Stimulated activated naive CD8-positive, alpha-beta T cell treated with anti-CD3 and anti-CD28 coated beads, Interleukin-15, Interleukin-2, amounts not matched to agents 100 ng/mL and 50 ng/mL, for 24 hours (primary cell): ENCODE data around the gene DHFR.

Source experiments
- H3K27ac Mint-ChIP-seq: one replicate; pipeline ENCODE4 v1.8.0; 2021; ENCODE audit warnings: mild to moderate bottlenecking, mixed read lengths
- H3K27me3 Mint-ChIP-seq: one replicate; pipeline ENCODE4 v1.8.0; 2021; ENCODE audit warnings: mixed read lengths
- H3K36me3 Mint-ChIP-seq: one replicate; pipeline ENCODE4 v1.8.0; 2021; ENCODE audit warnings: low read depth, mixed read lengths
- H3K4me1 Mint-ChIP-seq: one replicate; pipeline ENCODE4 v1.8.0; 2021; ENCODE audit warnings: low read depth, mixed read lengths
- H3K4me3 Mint-ChIP-seq: one replicate; pipeline ENCODE4 v1.8.0; 2021; ENCODE audit warnings: mild to moderate bottlenecking, mixed read lengths
- H3K9me3 Mint-ChIP-seq: one replicate; pipeline ENCODE4 v1.8.0; 2021; ENCODE audit warnings: mixed read lengths

The DHFR gene

GRCh38 chr5:80631278-80632259, 23.2 kb downstream of the DHFR start:
- Mint-ChIP-seq H3K27me3 (no peaks in the 10 kb centered on the region), H3K9me3 (no peaks in the 10 kb centered on the region), H3K4me3 (no peak overlapping the region), H3K27ac (no peak overlapping the region), H3K36me3 (peaks cover 68% of the 10 kb centered on the region), H3K4me1 (peaks cover 11% of the 10 kb centered on the region)

GRCh38 chr5:80629281-80629680, 25.5 kb downstream of the DHFR start:
- Mint-ChIP-seq H3K27ac (no peak overlapping the region), H3K4me1 (peaks cover 7% of the 10 kb centered on the region), H3K36me3 (peaks cover 52% of the 10 kb centered on the region), H3K4me3 (no peak overlapping the region), H3K9me3 (no peaks in the 10 kb centered on the region), H3K27me3 (no peaks in the 10 kb centered on the region)

- Mint-ChIP-seq H3K9me3 (no peaks in the 10 kb centered on the region), H3K36me3 (peaks cover 33% of the 10 kb centered on the region), H3K27me3 (no peaks in the 10 kb centered on the region), H3K4me1 (no peaks in the 10 kb centered on the region), H3K27ac (no peak overlapping the region), H3K4me3 (no peak overlapping the region)
These were observed 29.6 kb downstream of the DHFR start for GRCh38 chr5:80625230-80625629.

GRCh38 chr5:80623999-80624398, 30.8 kb downstream of the DHFR start:
- Mint-ChIP-seq H3K27ac (no peak overlapping the region), H3K36me3 (peaks cover 25% of the 10 kb centered on the region), H3K27me3 (no peaks in the 10 kb centered on the region), H3K4me1 (no peaks in the 10 kb centered on the region), H3K9me3 (no peaks in the 10 kb centered on the region), H3K4me3 (no peak overlapping the region)

GRCh38 chr5:80622756-80623155, 32.0 kb downstream of the DHFR start:
- no peaks in the 10 kb centered on the region for H3K27me3 Mint-ChIP-seq
- peaks cover 29% of the 10 kb centered on the region for H3K36me3 Mint-ChIP-seq
- no peak overlapping the region for H3K27ac Mint-ChIP-seq
- H3K9me3 Mint-ChIP-seq: no peaks in the 10 kb centered on the region
- no peaks in the 10 kb centered on the region for H3K4me1 Mint-ChIP-seq
- H3K4me3 Mint-ChIP-seq: no peak overlapping the region

- no peaks in the 10 kb centered on the region for H3K9me3 Mint-ChIP-seq
- H3K4me3 Mint-ChIP-seq: no peak overlapping the region
- H3K27me3 Mint-ChIP-seq: no peaks in the 10 kb centered on the region
- no peaks in the 10 kb centered on the region for H3K4me1 Mint-ChIP-seq
- no peak overlapping the region for H3K27ac Mint-ChIP-seq
- peaks cover 27% of the 10 kb centered on the region for H3K36me3 Mint-ChIP-seq
These were observed 34.6 kb downstream of the DHFR start for GRCh38 chr5:80620211-80620610.

- H3K4me3 Mint-ChIP-seq: no peak overlapping the region
- no peak overlapping the region for H3K27ac Mint-ChIP-seq
- no peaks in the 10 kb centered on the region for H3K9me3 Mint-ChIP-seq
- peaks cover 27% of the 10 kb centered on the region for H3K36me3 Mint-ChIP-seq
- H3K4me1 Mint-ChIP-seq: no peaks in the 10 kb centered on the region
- no peaks in the 10 kb centered on the region for H3K27me3 Mint-ChIP-seq
These were observed 35.7 kb downstream of the DHFR start for GRCh38 chr5:80619086-80619485.

- Mint-ChIP-seq H3K9me3 (no peaks in the 10 kb centered on the region), H3K4me1 (no peaks in the 10 kb centered on the region), H3K27me3 (no peaks in the 10 kb centered on the region), H3K4me3 (no peak overlapping the region), H3K27ac (no peak overlapping the region), H3K36me3 (peaks cover 27% of the 10 kb centered on the region)
These were observed 36.3 kb downstream of the DHFR start for GRCh38 chr5:80618438-80618837.

- Mint-ChIP-seq H3K4me3 (no peak overlapping the region), H3K4me1 (no peaks in the 10 kb centered on the region), H3K27ac (no peak overlapping the region), H3K36me3 (peaks cover 14% of the 10 kb centered on the region), H3K27me3 (no peaks in the 10 kb centered on the region), H3K9me3 (peaks cover 4% of the 10 kb centered on the region)
These were observed 39.4 kb downstream of the DHFR start for GRCh38 chr5:80615266-80615914.

GRCh38 chr5:80609692-80610091, 45.1 kb downstream of the DHFR start:
- H3K27ac Mint-ChIP-seq: no peak overlapping the region
- peaks cover 4% of the 10 kb centered on the region for H3K9me3 Mint-ChIP-seq
- H3K27me3 Mint-ChIP-seq: no peaks in the 10 kb centered on the region
- H3K4me3 Mint-ChIP-seq: no peak overlapping the region
- no peaks in the 10 kb centered on the region for H3K4me1 Mint-ChIP-seq
- peaks cover 8% of the 10 kb centered on the region for H3K36me3 Mint-ChIP-seq

- no peaks in the 10 kb centered on the region for H3K27me3 Mint-ChIP-seq
- peaks cover 4% of the 10 kb centered on the region for H3K9me3 Mint-ChIP-seq
- no peaks in the 10 kb centered on the region for H3K4me1 Mint-ChIP-seq
- H3K36me3 Mint-ChIP-seq: peaks cover 8% of the 10 kb centered on the region
- no peak overlapping the region for H3K27ac Mint-ChIP-seq
- H3K4me3 Mint-ChIP-seq: no peak overlapping the region
These were observed 46.1 kb downstream of the DHFR start for GRCh38 chr5:80608731-80609130.

- Mint-ChIP-seq H3K36me3 (peaks cover 8% of the 10 kb centered on the region), H3K9me3 (peaks cover 4% of the 10 kb centered on the region), H3K27ac (no peak overlapping the region), H3K4me3 (no peak overlapping the region), H3K27me3 (no peaks in the 10 kb centered on the region), H3K4me1 (no peaks in the 10 kb centered on the region)
These were observed 47.0 kb downstream of the DHFR start for GRCh38 chr5:80607832-80608231.

GRCh38 chr5:80607343-80607742, 47.4 kb downstream of the DHFR start:
- Mint-ChIP-seq H3K4me3 (no peak overlapping the region), H3K9me3 (peaks cover 4% of the 10 kb centered on the region), H3K4me1 (no peaks in the 10 kb centered on the region), H3K27ac (no peak overlapping the region), H3K27me3 (no peaks in the 10 kb centered on the region), H3K36me3 (peaks cover 8% of the 10 kb centered on the region)

- Mint-ChIP-seq H3K27ac (no peak overlapping the region), H3K27me3 (no peaks in the 10 kb centered on the region), H3K9me3 (no peaks in the 10 kb centered on the region), H3K4me1 (no peaks in the 10 kb centered on the region), H3K4me3 (no peak overlapping the region), H3K36me3 (no peaks in the 10 kb centered on the region)
These were observed 53.7 kb downstream of the DHFR start for GRCh38 chr5:80600943-80601693.

GRCh38 chr5:80597500-80597899, 57.3 kb downstream of the DHFR start:
- H3K4me3 Mint-ChIP-seq: no peak overlapping the region
- no peak overlapping the region for H3K27ac Mint-ChIP-seq
- no peaks in the 10 kb centered on the region for H3K36me3 Mint-ChIP-seq
- H3K4me1 Mint-ChIP-seq: no peaks in the 10 kb centered on the region
- H3K9me3 Mint-ChIP-seq: no peaks in the 10 kb centered on the region
- H3K27me3 Mint-ChIP-seq: no peaks in the 10 kb centered on the region
